Lung (tissue), 12 donors: ENCODE measurements around the gene TMEFF2. TPM values are rescaled to one million over a fixed set of nuclear protein-coding genes. Genes with fewer than 3 reads are reported as not detected.

Source experiments
- ATAC-seq: fragments of 200-7000 bp; cut with Tn5 transposase; one replicate; pipeline ENCODE4 v1.9.1; 2020; ENCODE audit warnings: moderate number of reproducible peaks; ENCODE audit not compliant: insufficient read depth, low FRiP score
- DNase-seq, 3 donors: peaks; one replicate each; pipeline ENCODE4 v3.0.0-alpha.2; 2013 to 2017
- H3K27ac ChIP-seq, 2 donors: one replicate each; pipeline ENCODE4 v1.5.1; 2013; ENCODE audit warnings: mild to moderate bottlenecking in 2 of 2, moderate library complexity in 2 of 2, control low read depth in 1 of 2, inconsistent platforms in 1 of 2, low read depth in 1 of 2, low read length in 1 of 2
- H3K27me3 ChIP-seq, 3 donors: one replicate each; pipeline ENCODE4 v1.5.1; 2013; ENCODE audit warnings: low read length in 2 of 3; ENCODE audit not compliant: control insufficient read depth in 3 of 3, insufficient read depth in 3 of 3
- H3K36me3 ChIP-seq, 4 donors: one replicate each; pipeline ENCODE4 v1.5.1; 2013; ENCODE audit warnings: low read length in 4 of 4, mild to moderate bottlenecking in 1 of 4, moderate library complexity in 1 of 4; ENCODE audit not compliant: control insufficient read depth in 4 of 4, insufficient read depth in 4 of 4
- H3K4me1 ChIP-seq, 5 donors: one replicate each; pipeline ENCODE4 v1.5.1; 2013; ENCODE audit warnings: low read length in 5 of 5, mild to moderate bottlenecking in 2 of 5, moderate library complexity in 1 of 5; ENCODE audit not compliant: control insufficient read depth in 5 of 5, insufficient read depth in 5 of 5
- H3K4me3 ChIP-seq: one replicate; pipeline ENCODE4 v1.5.1; 2013; ENCODE audit warnings: mild to moderate bottlenecking, control low read depth, moderate library complexity
- H3K9ac ChIP-seq, 2 donors: one replicate each; pipeline ENCODE4 v1.5.1; 2013; ENCODE audit warnings: low read length in 2 of 2, control low read depth in 1 of 2; ENCODE audit not compliant: insufficient read depth in 1 of 2
- H3K9me3 ChIP-seq, 4 donors: one replicate each; pipeline ENCODE4 v1.5.1; 2013; ENCODE audit warnings: low read length in 3 of 4, mild to moderate bottlenecking in 1 of 4, moderate library complexity in 1 of 4; ENCODE audit not compliant: control insufficient read depth in 4 of 4, insufficient read depth in 3 of 4
- CTCF ChIP-seq: IDR thresholded peaks from 2 replicates; pipeline ENCODE4 v1.5.1; 2012; ENCODE audit warnings: mild to moderate bottlenecking; ENCODE audit errors: control extremely low read depth, extremely low read depth
- WGBS, 2 donors: extraction: QIAGEN DNeasy Blood & Tissue Kit; methylation state at CpG; one replicate each; pipeline ENCODE4 v1.1.7; 2013; 5-methylcytosine and 5-hydroxymethylcytosine counted together
- polyA plus RNA-seq, 2 donors: library from polyadenylated mRNA; stranded (reverse); fragments of 200-250 nt; gene quantifications; one replicate each; pipeline ENCODE4 v1.2.1, GENCODE V29; 2013
- total RNA-seq, 2 donors: library from RNA; depleted of rRNA in 1 of 2; stranded (reverse); fragments of >200 nt in 1 of 2; gene quantifications; one replicate each; pipeline ENCODE4 v1.2.1, GENCODE V29; 2014 to 2021
- donor health status: control.
- donor health status: control.
- donor health status: Bipolar disorder and iron deficiency.
- donor health status: healthy.
- donor health status: DM: yes; HTN: yes; CAD: no.

TMEFF2 gene
- total and polyA plus RNA-seq, 4 donors = 0.43 TPM; not detected in 3

DNA sequence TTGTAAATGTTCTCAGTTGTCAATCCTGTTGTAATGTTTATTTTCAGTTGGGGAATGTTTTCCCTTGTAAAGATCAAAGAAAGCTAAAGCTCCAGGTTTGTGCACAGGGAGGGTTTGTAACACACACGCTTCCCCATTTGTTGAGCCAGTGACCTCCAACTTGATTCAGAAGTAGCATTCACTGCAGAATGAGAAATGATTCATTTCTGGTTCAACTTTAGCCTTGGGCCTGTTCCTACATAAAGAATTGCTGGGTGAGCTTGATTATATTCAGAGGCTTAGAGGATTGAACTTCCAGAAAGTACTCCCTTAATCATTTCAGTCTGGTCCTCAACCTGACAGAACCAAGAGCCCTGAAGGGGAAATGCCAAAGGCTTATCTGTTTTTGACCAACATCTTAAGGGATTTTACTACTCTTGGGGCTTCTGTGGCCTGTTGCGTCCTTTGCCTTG is 277.3 kb downstream of the TMEFF2 start:
- Histone ChIP-seq H3K27ac (no peak overlapping the region), H3K9ac (no peak overlapping the region), H3K4me1 (no peaks in the 10 kb centered on the region), H3K9me3 (no peaks in the 10 kb centered on the region), H3K36me3 (no peaks in the 10 kb centered on the region), H3K4me3 (no peak overlapping the region), H3K27me3 (no peaks in the 10 kb centered on the region)
- 93 to 94% methylated on average over 2 of the region's 2 CpGs for WGBS, 2 donors
- ATAC-seq (no peak), DNase-seq (no peak)
- no peak for TF ChIP-seq CTCF

- no peak overlapping the region for H3K9ac ChIP-seq
- DNase-seq = no peak
- no peaks in the 10 kb centered on the region for H3K9me3 ChIP-seq
- H3K4me1 ChIP-seq = no peaks in the 10 kb centered on the region
- H3K4me3 ChIP-seq = no peak overlapping the region
- H3K27me3 ChIP-seq = no peaks in the 10 kb centered on the region
- no peak for TF ChIP-seq CTCF
- no peak overlapping the region for H3K27ac ChIP-seq
- no peak for ATAC-seq
- 91 to 93% methylated on average over 1 of the region's 1 CpG for WGBS, 2 donors
- H3K36me3 ChIP-seq = no peaks in the 10 kb centered on the region
These were observed 277.9 kb downstream of the TMEFF2 start for GRCh38 chr2:191916826-191917225.

- ATAC-seq (no peak), DNase-seq (no peak)
- Histone ChIP-seq H3K9ac (no peak overlapping the region), H3K27ac (no peak overlapping the region), H3K27me3 (no peaks in the 10 kb centered on the region), H3K4me3 (no peak overlapping the region), H3K9me3 (no peaks in the 10 kb centered on the region), H3K36me3 (no peaks in the 10 kb centered on the region), H3K4me1 (no peaks in the 10 kb centered on the region)
- no peak for TF ChIP-seq CTCF
- 93 to 98% methylated on average over 2 of the region's 2 CpGs for WGBS, 2 donors
These were observed 279.0 kb downstream of the TMEFF2 start for GRCh38 chr2:191915750-191916149.

DNA sequence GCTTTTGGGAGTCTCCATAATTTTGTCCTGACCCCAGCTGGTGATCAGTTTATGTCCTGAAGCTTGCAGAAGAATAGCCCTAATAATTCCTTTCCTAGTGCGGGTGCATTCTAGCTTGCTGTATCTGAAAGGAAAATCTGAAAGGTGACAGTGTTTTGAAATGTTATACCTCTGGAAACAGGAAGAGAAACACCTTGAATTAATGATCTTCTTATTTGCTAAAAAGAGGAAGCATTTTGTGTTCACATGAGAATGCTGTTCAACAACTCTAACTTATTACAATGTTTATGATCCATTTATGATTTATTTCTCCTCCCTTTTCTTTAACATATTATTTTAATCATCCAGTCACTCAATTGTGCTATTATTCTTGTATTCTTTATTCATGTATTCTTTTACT is 280.9 kb downstream of the TMEFF2 start:
- no peak overlapping the region for H3K4me3 ChIP-seq
- no peak overlapping the region for H3K27ac ChIP-seq
- no peaks in the 10 kb centered on the region for H3K9me3 ChIP-seq
- TF ChIP-seq CTCF = no peak
- H3K9ac ChIP-seq = no peak overlapping the region
- no peaks in the 10 kb centered on the region for H3K36me3 ChIP-seq
- no peak for DNase-seq
- WGBS, 2 donors = 66 to 78% methylated on average over 1 of the region's 1 CpG
- no peaks in the 10 kb centered on the region for H3K27me3 ChIP-seq
- ATAC-seq = no peak
- no peaks in the 10 kb centered on the region for H3K4me1 ChIP-seq
